GM12878 (cell line): ENCODE data around the gene FAM117B.

Experiments
- CBX3 ChIP-seq: fragments of 200-600 bp; sonication (generic); IDR thresholded peaks from 2 replicates; pipeline ENCODE4 v1.6.1; 2016; ENCODE audit warnings: low read depth, borderline replicate concordance
- CHD1 ChIP-seq: IDR thresholded peaks from 2 replicates; pipeline ENCODE4 v1.6.1; 2012; ENCODE audit warnings: low read depth, low read length, improper control_type of control experiment
- CTCF ChIP-seq, 3 experiments: IDR thresholded peaks in 2 of 3; conservative IDR thresholded peaks in 1 of 3; 2 replicates each; pipeline ENCODE4 v1.5.1; 2011; ENCODE audit warnings: low read depth in 3 of 3, low read length in 3 of 3, mild to moderate bottlenecking in 3 of 3, control low read depth in 2 of 3, moderate library complexity in 2 of 3, inconsistent platforms in 1 of 3, mixed read lengths in 1 of 3; ENCODE audit not compliant: control insufficient read depth in 2 of 3, insufficient read depth in 1 of 3; ENCODE audit errors: extremely low read depth in 1 of 3
- HDAC6 ChIP-seq: fragments of 200-600 bp; sonication (generic); IDR thresholded peaks from one replicate; pipeline ENCODE4 v1.8.0; 2017; ENCODE audit warnings: antibody characterized with exemption; ENCODE audit not compliant: unreplicated experiment
- JUND ChIP-seq: IDR thresholded peaks from 2 replicates; pipeline ENCODE4 v1.6.1; 2012; ENCODE audit warnings: low read depth, mild to moderate bottlenecking, low read length, improper control_type of control experiment, moderate library complexity
- POLR2A ChIP-seq: IDR thresholded peaks from 2 replicates; pipeline ENCODE4 v1.6.1; 2011; ENCODE audit warnings: low read depth, mild to moderate bottlenecking, low read length
- RCOR1 ChIP-seq: conservative IDR thresholded peaks from 2 replicates; pipeline ENCODE4 v1.6.1; 2012; ENCODE audit warnings: low read depth, low read length, improper control_type of control experiment
- SPI1 ChIP-seq: IDR thresholded peaks from 2 replicates; pipeline ENCODE4 v1.6.1; 2011; ENCODE audit warnings: low read depth, mild to moderate bottlenecking, low read length, moderate library complexity, borderline replicate concordance; ENCODE audit not compliant: insufficient read depth

- TF ChIP-seq CTCF (IDR thresholded peaks at IDR 0.05 in 2 of 3, conservative IDR thresholded peaks at IDR 0.05 in 1 of 3; ENCODE audit: control insufficient read depth in 2 of 3, extremely low read depth in 1 of 3, insufficient read depth in 1 of 3, low read depth in 3 of 3, low read length in 3 of 3) (no peak), CHD1 (no peak), RCOR1 (no peak), POLR2A (no peak), SPI1 (no peak), JUND (no peak), CBX3 (no peak), HDAC6 (no peak)
Measured at GRCh38 chr2:202695166-202695565, 60.4 kb downstream of the FAM117B start.
